GM15510 (cell line): ENCODE measurements around the gene MAN2A2.

Experiments
- POLR2A ChIP-seq: IDR thresholded peaks from 3 replicates; pipeline ENCODE4 v1.6.1; 2011; ENCODE audit warnings: borderline replicate concordance; ENCODE audit not compliant: insufficient read length; ENCODE audit errors: extremely low read depth

Gene MAN2A2

GRCh38 chr15:90938261-90938660 lies 35.2 kb downstream of the MAN2A2 start:
- TF ChIP-seq POLR2A = no peak

GRCh38 chr15:90939756-90940155 lies 36.7 kb downstream of the MAN2A2 start:
- TF ChIP-seq POLR2A = no peak

GRCh38 chr15:90941038-90941437 lies 37.9 kb downstream of the MAN2A2 start:
- no peak for TF ChIP-seq POLR2A

- TF ChIP-seq POLR2A = no peak
Observed at GRCh38 chr15:90942354-90943120, 39.4 kb downstream of the MAN2A2 start.

- TF ChIP-seq POLR2A = no peak
Observed at GRCh38 chr15:90945091-90945490, 42.0 kb downstream of the MAN2A2 start.

GRCh38 chr15:90946538-90946937 lies 43.4 kb downstream of the MAN2A2 start:
- no peak for TF ChIP-seq POLR2A

- no peak for TF ChIP-seq POLR2A
Observed at GRCh38 chr15:90946941-90947576, 44.0 kb downstream of the MAN2A2 start.

- TF ChIP-seq POLR2A = no peak
Observed at GRCh38 chr15:90947577-90948357, 44.7 kb downstream of the MAN2A2 start.

- TF ChIP-seq POLR2A = no peak
Observed at GRCh38 chr15:90948506-90948905, 45.4 kb downstream of the MAN2A2 start.

- no peak for TF ChIP-seq POLR2A
Observed at GRCh38 chr15:90949979-90950675, 47.0 kb downstream of the MAN2A2 start.

- TF ChIP-seq POLR2A = no peak
Observed at GRCh38 chr15:90950676-90951075, 47.6 kb downstream of the MAN2A2 start.

- TF ChIP-seq POLR2A = no peak
Observed at GRCh38 chr15:90952901-90953677, 50.0 kb downstream of the MAN2A2 start.

- TF ChIP-seq POLR2A = no peak
Observed at GRCh38 chr15:90953947-90954711, 51.0 kb downstream of the MAN2A2 start.
